Renal cortical epithelial cell (primary cell): ENCODE data around the gene BTK. TPM values are rescaled to one million over a fixed set of nuclear protein-coding genes. Genes with fewer than 3 reads are reported as not detected.

Experiments used
- DNase-seq: peaks from one replicate; pipeline ENCODE4 v3.0.0-alpha.2; 2011; ENCODE audit warnings: low read depth
- total RNA-seq: library from RNA; depleted of rRNA; stranded (reverse); fragments of >200 nt; gene quantifications from 2 replicates; pipeline ENCODE4 v1.2.3, GENCODE V29; 2014

BTK gene
- total RNA-seq, 1 donor from 2014 or later: not detected

GRCh38 chrX:101393530-101394305 lies 7.7 kb upstream of the BTK start:
- DNase-seq: no peak

- DNase-seq: no peak
Measured at GRCh38 chrX:101391831-101392230, 5.8 kb upstream of the BTK start.

GRCh38 chrX:101390664-101391525 lies 4.9 kb upstream of the BTK start, which contains the start of gene RPL36A:
RPL36A (plus strand) TSS chrX:101391011; CDS start chrX:101391044, 33 bp downstream.
- peak; percentile 85 for DNase-seq

DNA sequence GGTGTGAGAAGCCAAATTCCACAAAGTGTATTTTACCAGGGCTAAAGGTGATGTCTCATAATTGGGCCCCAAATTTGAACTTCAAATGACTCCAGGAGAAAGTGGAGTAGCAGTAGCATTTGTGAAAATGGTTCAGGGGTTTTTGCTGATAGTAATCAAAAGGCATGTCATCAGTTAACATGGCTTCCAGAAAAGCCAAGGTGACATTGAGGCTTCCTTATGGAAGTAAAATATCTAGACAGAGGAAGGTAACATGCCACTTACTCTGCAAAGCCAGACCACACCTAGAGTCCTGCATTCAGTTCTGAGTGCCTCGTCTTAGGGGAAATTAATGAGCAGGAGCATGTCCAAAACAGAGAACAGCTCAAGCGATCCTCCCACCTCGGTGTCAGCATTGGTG lies 2.6 kb upstream of the BTK start:
- no peak for DNase-seq

DNA sequence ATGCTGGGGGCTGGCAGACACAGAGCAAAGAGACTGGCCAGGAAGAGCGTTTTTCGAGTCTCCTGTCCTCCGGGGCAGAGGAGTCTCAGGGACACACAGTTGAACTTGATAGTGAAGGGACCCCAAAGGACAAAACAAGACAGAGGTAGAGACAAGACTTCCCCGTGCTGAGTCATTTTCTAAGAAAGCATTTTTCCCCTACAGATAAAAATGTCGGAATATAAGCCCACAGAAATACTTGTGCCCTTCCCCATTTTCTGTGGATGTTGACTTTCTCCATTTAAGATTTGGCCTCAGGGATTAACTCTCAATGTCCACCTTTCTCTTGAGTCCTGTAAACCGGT lies 523 bp upstream of the BTK start:
- DNase-seq: no peak

DNA sequence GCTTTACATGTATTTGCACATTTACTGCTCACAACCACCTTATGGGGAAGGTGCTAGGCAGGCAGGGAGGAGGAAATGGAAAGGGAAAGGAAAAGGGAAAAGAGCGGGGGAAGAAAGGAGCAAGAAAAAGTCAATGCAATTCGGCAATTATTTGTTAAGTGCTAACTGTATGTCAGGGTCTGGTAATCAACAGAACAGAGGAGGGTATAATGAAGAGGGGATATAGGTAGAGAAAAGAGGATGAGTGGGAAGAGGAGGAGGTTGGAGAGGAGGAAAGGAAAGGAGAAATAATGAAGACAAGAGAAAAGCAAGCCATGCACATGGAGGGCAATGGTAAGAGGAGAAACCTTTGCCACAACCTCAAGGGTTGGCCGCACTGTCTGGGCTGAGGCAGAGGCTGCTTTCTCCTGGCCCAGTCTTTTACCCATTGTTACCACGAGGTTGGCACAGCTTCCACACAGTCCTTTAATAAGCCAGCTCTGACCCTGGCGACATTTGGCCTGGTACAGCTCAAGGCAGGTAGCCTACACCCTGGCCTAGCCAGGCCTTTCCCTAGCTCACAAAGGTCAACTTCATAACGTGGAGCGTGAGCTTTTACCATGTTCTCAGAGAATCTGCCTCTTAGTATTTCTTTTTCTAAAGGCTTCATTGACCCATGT lies 836 bp downstream of the BTK start:
- no peak for DNase-seq

DNA sequence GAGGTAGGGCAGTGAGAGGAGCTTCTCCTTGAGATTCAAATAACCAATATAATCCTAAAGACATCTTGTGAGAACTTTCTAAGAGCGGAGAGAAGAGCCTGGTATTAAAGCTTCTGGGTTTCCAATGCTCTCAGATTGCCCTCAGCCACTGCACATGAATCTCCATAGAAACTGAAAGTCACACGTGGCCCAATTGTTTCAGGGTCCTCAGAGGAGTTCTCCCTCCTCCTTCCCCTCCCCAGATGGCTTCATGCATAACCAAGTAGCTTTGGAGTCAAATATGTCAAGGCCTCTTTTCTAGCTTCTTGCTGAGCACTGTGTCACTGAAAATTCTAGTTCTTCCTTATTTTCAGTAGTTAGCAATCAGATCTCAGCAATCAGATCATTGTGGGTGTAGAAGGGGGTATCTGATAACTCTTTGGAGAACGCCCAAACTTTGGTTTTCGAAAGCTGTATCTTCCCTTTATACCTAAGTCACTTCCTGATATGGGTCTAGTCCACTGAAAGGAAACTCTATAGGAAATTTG lies 2.2 kb downstream of the BTK start:
- DNase-seq: no peak

GRCh38 chrX:101377547-101377946 lies 8.4 kb downstream of the BTK start:
- no peak for DNase-seq

DNA sequence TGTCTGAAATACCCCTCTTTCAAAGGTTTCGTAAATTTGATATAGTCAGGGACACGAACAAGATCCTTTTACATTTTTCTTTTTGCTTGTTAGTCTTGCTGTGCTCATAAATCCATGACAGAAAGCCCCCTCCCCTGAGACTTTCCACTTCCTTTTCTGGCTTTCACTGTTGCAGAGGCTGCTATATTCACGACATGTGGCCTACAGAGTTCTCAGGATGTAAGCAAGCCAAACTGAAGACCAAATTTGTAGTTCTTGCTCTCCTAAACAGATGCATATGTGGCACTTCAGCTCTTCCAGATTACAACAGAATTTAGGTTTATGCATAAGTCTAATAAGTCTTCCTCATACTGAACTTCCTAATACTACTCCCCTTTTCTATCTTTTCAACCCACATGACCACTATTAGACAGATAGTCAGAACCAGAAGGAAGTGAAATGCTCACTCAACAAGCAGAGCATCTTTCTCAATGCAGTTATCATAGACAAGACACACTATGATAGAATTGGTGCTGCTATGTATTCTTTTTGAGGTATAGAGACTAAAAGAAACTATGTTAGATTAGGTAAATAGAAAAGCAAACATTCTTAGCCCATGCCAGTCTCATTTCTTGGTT lies 15.0 kb downstream of the BTK start:
- DNase-seq: no peak

DNA sequence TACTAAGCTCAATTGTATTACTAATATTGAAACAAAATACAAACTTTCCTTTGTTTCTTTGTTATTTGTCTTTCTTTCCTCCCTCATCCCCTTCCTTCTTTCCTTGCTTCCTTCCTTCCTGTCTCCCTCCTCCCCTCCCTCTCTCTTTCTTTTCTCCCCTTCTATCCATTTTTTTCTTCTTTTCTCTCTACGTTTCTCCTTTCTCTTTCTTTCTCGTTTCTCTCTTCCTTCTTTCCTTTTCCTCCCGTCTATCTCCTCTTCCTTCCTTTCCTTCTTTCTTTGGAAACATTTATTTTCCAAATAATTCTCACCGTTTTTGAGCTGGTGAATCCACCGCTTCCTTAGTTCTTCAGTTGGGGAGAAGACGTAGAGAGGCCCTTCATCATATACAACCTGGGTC lies 16.3 kb downstream of the BTK start:
- no peak for DNase-seq

GRCh38 chrX:101368800-101369199 lies 17.2 kb downstream of the BTK start:
- no peak for DNase-seq

DNA sequence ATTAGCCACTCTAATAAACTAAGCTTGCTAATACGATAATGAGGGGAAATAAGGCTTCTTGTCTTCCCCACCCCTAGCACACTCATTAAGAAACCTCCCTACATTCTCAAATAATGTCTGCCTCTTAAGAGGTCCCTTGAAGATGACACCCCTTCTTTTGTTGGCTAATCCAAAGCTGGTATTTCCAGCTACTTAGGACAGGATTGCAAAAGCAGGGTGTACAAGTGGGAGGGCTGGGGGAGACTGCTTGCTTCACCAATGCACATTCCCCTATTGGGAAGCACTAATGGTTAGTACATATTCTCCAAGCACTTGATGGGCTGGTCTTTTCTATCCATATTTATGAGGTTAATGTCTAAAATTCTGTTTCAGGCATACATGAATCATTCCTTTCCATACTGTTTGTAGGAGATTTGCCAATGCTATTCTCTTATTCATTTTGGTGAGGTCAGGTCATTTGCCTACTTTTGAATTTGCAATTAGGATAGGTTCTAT lies 20.6 kb downstream of the BTK start:
- no peak for DNase-seq

DNA sequence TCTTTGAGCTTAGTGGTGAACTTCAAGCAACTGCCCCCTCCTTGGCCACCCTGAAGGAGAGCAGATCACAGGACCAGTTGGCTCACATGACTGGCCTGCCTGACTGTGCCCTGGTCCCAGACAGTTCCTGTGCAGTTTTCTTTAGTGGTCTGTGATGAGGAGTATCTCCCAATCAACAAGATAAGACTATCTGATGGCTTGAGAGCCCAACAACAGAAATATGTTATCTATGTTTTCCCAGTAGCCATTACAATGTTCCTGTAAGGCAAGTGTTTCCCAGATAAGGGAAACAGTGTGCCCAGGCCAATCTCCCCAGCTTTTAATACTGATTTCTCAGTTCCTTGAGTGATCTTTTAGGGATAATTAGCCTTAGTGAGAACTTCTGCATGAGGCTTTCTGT lies 23.2 kb downstream of the BTK start:
- no peak for DNase-seq

- no peak for DNase-seq
Measured at GRCh38 chrX:101362116-101362515, 23.9 kb downstream of the BTK start.

DNA sequence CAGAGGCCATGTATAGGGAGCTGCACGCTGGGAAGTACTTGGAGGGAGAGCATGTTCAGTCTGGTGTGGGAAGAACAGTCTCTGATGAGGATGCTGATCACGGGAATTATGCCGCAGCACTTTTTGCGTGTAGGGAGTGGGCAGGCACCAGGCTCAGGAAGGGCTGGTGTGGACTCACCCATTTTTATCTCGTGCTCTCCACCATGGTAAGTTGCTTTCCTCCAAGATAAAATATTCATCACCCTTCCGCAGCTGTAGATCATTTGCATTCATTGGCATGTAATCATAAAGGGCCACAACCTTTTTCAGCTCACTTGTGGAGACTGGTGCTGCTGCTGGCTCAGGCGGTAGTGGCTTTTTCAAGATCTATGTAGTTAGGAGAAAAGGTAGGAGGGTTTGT lies 25.6 kb downstream of the BTK start:
- no peak for DNase-seq

- no peak for DNase-seq
Measured at GRCh38 chrX:101359966-101360365, 26.0 kb downstream of the BTK start.

GRCh38 chrX:101357166-101357795 lies 28.7 kb downstream of the BTK start:
- DNase-seq: peak; percentile 9

- DNase-seq: no peak
Measured at GRCh38 chrX:101349193-101349562, 36.8 kb downstream of the BTK start.

- peak; percentile 51 for DNase-seq
Measured at GRCh38 chrX:101348452-101349192, 37.4 kb downstream of the BTK start, which contains the start of gene TIMM8A. TIMM8A (minus strand) TSS chrX:101348742; CDS start chrX:101348664, 78 bp downstream.

DNA sequence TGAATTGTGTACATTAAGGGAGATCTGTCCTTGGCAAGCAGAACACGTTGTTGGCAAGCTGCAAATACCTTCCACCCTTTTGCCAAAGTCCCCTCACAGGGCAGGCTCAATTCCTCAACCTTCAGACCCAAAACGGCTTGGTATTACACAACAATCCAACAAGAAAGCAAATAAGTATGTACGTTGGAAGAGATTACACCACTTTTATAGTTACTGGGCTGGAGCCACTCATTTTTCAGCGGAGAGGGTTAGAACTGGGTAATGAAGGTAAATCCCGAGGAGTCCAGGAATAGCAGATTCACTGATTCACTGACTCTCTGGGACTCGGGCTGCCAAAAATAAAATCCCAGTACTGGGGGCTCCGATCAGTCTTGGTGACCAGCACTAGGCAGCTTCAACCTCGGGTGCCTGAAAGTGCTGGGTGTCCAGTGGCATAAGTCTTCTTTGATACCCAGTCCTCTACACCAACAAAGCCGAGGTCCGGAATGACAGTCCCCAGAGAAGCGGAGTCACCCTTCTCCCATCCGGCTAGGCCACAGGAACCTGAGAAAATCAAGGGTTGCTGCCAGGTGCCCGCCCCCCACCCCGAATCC lies 38.0 kb downstream of the BTK start:
- DNase-seq: peak; percentile 10
